Activated naive CD8-positive, alpha-beta T cell (primary cell): Measurements from ENCODE around the gene UTS2.

ENCODE experiments used
- H3K27ac Mint-ChIP-seq: one replicate; pipeline ENCODE4 v1.8.0; 2021; ENCODE audit warnings: mixed read lengths
- H3K27me3 Mint-ChIP-seq: one replicate; pipeline ENCODE4 v1.8.0; 2021; ENCODE audit warnings: mixed read lengths
- H3K36me3 Mint-ChIP-seq: one replicate; pipeline ENCODE4 v1.8.0; 2021; ENCODE audit warnings: mixed read lengths
- H3K4me1 Mint-ChIP-seq: one replicate; pipeline ENCODE4 v1.8.0; 2021; ENCODE audit warnings: low read depth, mixed read lengths
- H3K4me3 Mint-ChIP-seq: one replicate; pipeline ENCODE4 v1.8.0; 2021; ENCODE audit warnings: mild to moderate bottlenecking, mixed read lengths
- H3K9me3 Mint-ChIP-seq: one replicate; pipeline ENCODE4 v1.8.0; 2021; ENCODE audit warnings: low read depth, mixed read lengths

The UTS2 gene

GRCh38 chr1:7873801-7874795 is 21.2 kb upstream of the UTS2 start:
- Mint-ChIP-seq H3K4me3 (no peak overlapping the region), H3K9me3 (peaks cover 6% of the 10 kb centered on the region), H3K36me3 (peaks cover 11% of the 10 kb centered on the region), H3K27me3 (peaks cover 8% of the 10 kb centered on the region), H3K4me1 (no peaks in the 10 kb centered on the region), H3K27ac (no peak overlapping the region)

DNA sequence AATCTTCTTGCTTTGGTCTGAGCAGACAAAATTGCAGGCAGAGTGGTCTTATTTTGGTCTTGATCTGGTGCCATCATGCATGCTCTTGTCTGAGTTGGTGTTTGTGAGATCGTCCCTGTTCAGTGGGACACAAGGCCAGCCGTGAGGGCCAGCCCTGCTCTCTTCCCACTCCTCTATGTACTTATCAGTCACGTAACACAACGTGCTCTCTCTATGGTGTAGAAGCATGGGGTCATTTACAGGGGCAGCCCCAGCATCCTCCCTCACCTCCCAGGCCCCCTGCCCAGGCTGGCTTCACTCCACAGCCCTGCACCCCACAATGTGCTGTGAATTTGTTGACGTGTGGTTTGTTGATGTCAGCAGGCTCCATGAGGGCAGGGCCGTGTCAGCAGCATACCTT is 18.3 kb upstream of the UTS2 start:
- H3K27ac Mint-ChIP-seq: no peak overlapping the region
- H3K9me3 Mint-ChIP-seq: no peaks in the 10 kb centered on the region
- H3K4me3 Mint-ChIP-seq: no peak overlapping the region
- no peaks in the 10 kb centered on the region for H3K4me1 Mint-ChIP-seq
- peaks cover 5% of the 10 kb centered on the region for H3K36me3 Mint-ChIP-seq
- H3K27me3 Mint-ChIP-seq: peaks cover 4% of the 10 kb centered on the region

- Mint-ChIP-seq H3K4me3 (no peak overlapping the region), H3K9me3 (no peaks in the 10 kb centered on the region), H3K27ac (no peak overlapping the region), H3K4me1 (no peaks in the 10 kb centered on the region), H3K27me3 (peaks cover 4% of the 10 kb centered on the region), H3K36me3 (peaks cover 5% of the 10 kb centered on the region)
Measured at GRCh38 chr1:7869136-7869920, 16.5 kb upstream of the UTS2 start.

- Mint-ChIP-seq H3K36me3 (peaks cover 3% of the 10 kb centered on the region), H3K4me3 (no peak overlapping the region), H3K27ac (no peak overlapping the region), H3K4me1 (no peaks in the 10 kb centered on the region), H3K27me3 (peaks cover 2% of the 10 kb centered on the region), H3K9me3 (no peaks in the 10 kb centered on the region)
Measured at GRCh38 chr1:7868070-7868780, 15.4 kb upstream of the UTS2 start.

- Mint-ChIP-seq H3K9me3 (no peaks in the 10 kb centered on the region), H3K27ac (no peak overlapping the region), H3K4me1 (no peaks in the 10 kb centered on the region), H3K27me3 (no peaks in the 10 kb centered on the region), H3K4me3 (no peak overlapping the region), H3K36me3 (peaks cover 2% of the 10 kb centered on the region)
Measured at GRCh38 chr1:7865978-7866377, 13.1 kb upstream of the UTS2 start.

- Mint-ChIP-seq H3K4me1 (no peaks in the 10 kb centered on the region), H3K36me3 (no peaks in the 10 kb centered on the region), H3K9me3 (no peaks in the 10 kb centered on the region), H3K4me3 (no peak overlapping the region), H3K27ac (no peak overlapping the region), H3K27me3 (no peaks in the 10 kb centered on the region)
Measured at GRCh38 chr1:7863756-7864328, 11.0 kb upstream of the UTS2 start.

DNA sequence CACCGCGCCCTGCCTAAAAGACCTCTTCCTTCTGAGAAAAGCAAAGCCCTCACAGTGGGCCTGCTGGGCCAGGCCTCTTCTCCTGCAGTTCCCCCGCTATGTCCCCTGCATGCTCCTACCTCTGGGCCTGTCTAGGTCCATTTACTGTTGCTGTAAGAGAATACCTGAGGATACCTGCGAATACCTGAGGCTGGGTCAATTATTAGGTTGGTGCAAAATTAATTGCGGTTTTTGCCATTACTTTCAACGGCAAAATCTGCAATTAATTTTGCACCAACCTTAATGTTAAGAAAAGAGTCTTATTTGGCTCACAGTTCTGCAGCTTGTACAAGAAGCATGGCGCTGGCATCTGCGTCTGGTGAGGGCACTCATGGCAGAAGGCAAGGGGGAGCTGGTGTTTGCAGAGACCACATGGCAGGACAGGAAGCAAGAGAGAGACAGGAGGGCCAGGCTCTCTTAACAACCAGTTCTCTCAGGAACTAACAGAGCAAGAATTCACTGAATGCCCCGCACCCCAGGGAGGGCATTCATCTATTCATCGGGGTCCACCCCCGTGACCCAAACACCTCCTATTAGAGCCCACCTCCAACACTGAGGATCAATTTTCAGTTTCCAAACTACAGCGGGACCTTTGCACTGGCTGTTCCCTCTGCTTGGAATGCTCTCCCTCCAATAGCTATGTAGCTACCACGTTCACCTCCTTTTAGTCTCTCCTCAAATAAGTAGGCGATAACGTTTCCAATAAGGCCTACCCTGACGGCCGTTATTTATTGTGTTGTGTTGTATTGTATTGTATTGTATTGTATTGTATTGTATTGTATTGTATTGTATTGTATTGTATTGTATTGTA is 9.6 kb upstream of the UTS2 start:
- Mint-ChIP-seq H3K36me3 (no peaks in the 10 kb centered on the region), H3K9me3 (no peaks in the 10 kb centered on the region), H3K27ac (no peak overlapping the region), H3K4me3 (no peak overlapping the region), H3K27me3 (no peaks in the 10 kb centered on the region), H3K4me1 (no peaks in the 10 kb centered on the region)

DNA sequence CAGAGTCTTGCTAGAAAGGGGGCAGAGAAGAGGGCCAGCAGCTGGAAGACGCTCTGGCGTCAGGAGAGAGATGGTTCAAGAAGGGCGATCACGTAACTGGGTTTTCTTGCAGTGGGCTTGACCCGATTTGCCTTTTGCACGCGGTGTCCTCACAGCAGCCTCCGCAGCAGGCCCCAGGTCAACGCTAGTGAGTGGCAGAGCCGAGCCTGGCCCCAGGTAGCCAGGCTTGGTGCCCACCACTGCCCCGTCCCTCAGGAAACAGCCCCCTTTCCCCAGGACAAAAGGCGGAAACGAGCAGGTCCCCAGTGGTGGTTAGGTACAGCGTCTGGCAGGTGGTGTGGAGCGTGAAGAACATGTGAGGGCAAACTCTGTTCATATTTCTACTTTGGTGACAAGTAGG is 8.6 kb upstream of the UTS2 start:
- Mint-ChIP-seq H3K4me3 (no peak overlapping the region), H3K4me1 (no peaks in the 10 kb centered on the region), H3K27ac (no peak overlapping the region), H3K27me3 (no peaks in the 10 kb centered on the region), H3K36me3 (no peaks in the 10 kb centered on the region), H3K9me3 (no peaks in the 10 kb centered on the region)

- H3K4me3 Mint-ChIP-seq: no peak overlapping the region
- no peak overlapping the region for H3K27ac Mint-ChIP-seq
- H3K9me3 Mint-ChIP-seq: no peaks in the 10 kb centered on the region
- peaks cover 3% of the 10 kb centered on the region for H3K27me3 Mint-ChIP-seq
- no peaks in the 10 kb centered on the region for H3K36me3 Mint-ChIP-seq
- peaks cover 3% of the 10 kb centered on the region for H3K4me1 Mint-ChIP-seq
Measured at GRCh38 chr1:7860130-7860529, 7.3 kb upstream of the UTS2 start.

DNA sequence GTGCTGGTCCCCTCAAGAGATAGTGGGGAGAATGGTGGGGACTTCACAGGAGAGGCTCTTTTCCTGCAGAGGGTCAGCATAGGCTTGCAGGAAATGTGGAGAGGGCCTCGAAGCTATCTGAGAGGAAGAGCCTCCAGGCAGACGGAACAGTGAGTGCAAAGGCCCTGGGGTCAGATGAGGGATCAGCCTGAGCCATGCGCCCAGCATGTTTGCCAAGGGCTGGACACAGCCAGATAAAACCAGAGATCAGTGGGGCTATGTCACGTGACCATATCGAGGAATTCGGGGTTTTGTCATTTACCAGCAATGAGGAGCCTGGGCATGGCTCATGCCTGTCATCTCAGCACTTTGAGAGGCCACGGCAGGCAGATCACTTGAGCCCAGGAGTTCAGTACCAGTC is 6.5 kb upstream of the UTS2 start:
- Mint-ChIP-seq H3K27ac (no peak overlapping the region), H3K4me3 (no peak overlapping the region), H3K27me3 (peaks cover 4% of the 10 kb centered on the region), H3K36me3 (no peaks in the 10 kb centered on the region), H3K9me3 (no peaks in the 10 kb centered on the region), H3K4me1 (peaks cover 3% of the 10 kb centered on the region)

- H3K27ac Mint-ChIP-seq: no peak overlapping the region
- H3K27me3 Mint-ChIP-seq: peaks cover 4% of the 10 kb centered on the region
- no peak overlapping the region for H3K4me3 Mint-ChIP-seq
- H3K4me1 Mint-ChIP-seq: peaks cover 3% of the 10 kb centered on the region
- no peaks in the 10 kb centered on the region for H3K36me3 Mint-ChIP-seq
- H3K9me3 Mint-ChIP-seq: no peaks in the 10 kb centered on the region
Measured at GRCh38 chr1:7857985-7858384, 5.1 kb upstream of the UTS2 start.

DNA sequence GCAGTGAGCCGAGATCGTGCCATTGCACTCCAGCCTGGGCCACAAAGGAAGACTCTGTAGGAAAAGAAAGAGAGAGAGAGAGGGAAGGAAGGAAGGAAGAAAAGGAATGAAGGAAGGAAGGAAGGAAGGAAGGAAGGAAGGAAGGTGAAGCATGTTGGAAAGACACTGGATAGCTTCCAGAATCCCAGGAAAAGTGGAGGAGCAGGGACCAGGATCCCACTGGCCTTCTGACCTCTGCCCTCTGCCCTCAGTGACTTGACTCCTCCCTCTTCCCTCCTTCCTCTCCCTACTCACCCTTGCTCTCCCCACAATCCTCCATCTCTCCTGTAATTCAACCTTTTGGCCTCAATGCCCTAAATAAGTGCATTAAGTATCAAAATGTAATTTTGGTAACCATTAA is 4.1 kb upstream of the UTS2 start:
- Mint-ChIP-seq H3K4me1 (peaks cover 3% of the 10 kb centered on the region), H3K9me3 (no peaks in the 10 kb centered on the region), H3K4me3 (no peak overlapping the region), H3K36me3 (no peaks in the 10 kb centered on the region), H3K27me3 (peaks cover 4% of the 10 kb centered on the region), H3K27ac (no peak overlapping the region)

GRCh38 chr1:7856345-7856744 is 3.5 kb upstream of the UTS2 start:
- H3K4me3 Mint-ChIP-seq: no peak overlapping the region
- H3K9me3 Mint-ChIP-seq: no peaks in the 10 kb centered on the region
- peaks cover 6% of the 10 kb centered on the region for H3K27me3 Mint-ChIP-seq
- no peaks in the 10 kb centered on the region for H3K36me3 Mint-ChIP-seq
- no peak overlapping the region for H3K27ac Mint-ChIP-seq
- H3K4me1 Mint-ChIP-seq: peaks cover 3% of the 10 kb centered on the region

- no peaks in the 10 kb centered on the region for H3K36me3 Mint-ChIP-seq
- peaks cover 3% of the 10 kb centered on the region for H3K4me1 Mint-ChIP-seq
- peaks cover 7% of the 10 kb centered on the region for H3K27me3 Mint-ChIP-seq
- no peak overlapping the region for H3K27ac Mint-ChIP-seq
- no peak overlapping the region for H3K4me3 Mint-ChIP-seq
- no peaks in the 10 kb centered on the region for H3K9me3 Mint-ChIP-seq
Measured at GRCh38 chr1:7853684-7854026, 790 bp upstream of the UTS2 start.
